ENCODE data around the gene PAK6. TPM values are rescaled to one million over a fixed set of nuclear protein-coding genes. Genes with fewer than 3 reads are reported as not detected.

Gene PAK6
- total and polyA plus RNA-seq, 9 of the 15 experiments (the other 6 are each of a cell fraction or from before 2014, with no cell fraction given) = 0.03 to 0.74 (median 0.16) TPM; not detected in 2

- TF ChIP-seq FOXK1 (CRISPR knock-in tag; IDR thresholded peaks at IDR 0.05; ENCODE audit: borderline replicate concordance) (no peak), PATZ1 (CRISPR knock-in tag; IDR thresholded peaks at IDR 0.05; ENCODE audit: borderline replicate concordance) (no peak)
Observed at GRCh38 chr15:40240619-40241221, 1.9 kb downstream of the PAK6 start (continued).

- FAIRE-seq (no peak), DNase-seq (ENCODE audit: extremely low read depth in 1 of 4, low spot score in 3 of 4) (peak in 1 of 4 experiments; percentile 8), ATAC-seq (no peak)
- Histone ChIP-seq H3K27me3 (ENCODE audit: control insufficient read depth in 2 of 2, insufficient read depth in 2 of 2, low read length in 2 of 2) (peaks cover 0 to 7% of the 10 kb centered on the region in 2 experiments; a peak in 1 of 5 replicates), H3K4me1 (replicated peaks in 1 of 2; ENCODE audit: control insufficient read depth in 2 of 2, insufficient read depth in 2 of 2, low read length in 2 of 2) (peaks cover 24 to 40% of the 10 kb centered on the region in 2 experiments; a peak in 4 of 5 replicates), H3K4me2 (ENCODE audit: insufficient read depth, low read length) (no peak overlapping the region), H4K20me1 (replicated peaks; ENCODE audit: control insufficient read depth, insufficient read depth, low read length) (no peaks in the 10 kb centered on the region), H3K79me2 (ENCODE audit: control insufficient read depth, insufficient read depth, low read length) (no peaks in the 10 kb centered on the region), H3K9me3 (replicated peaks; ENCODE audit: control insufficient read depth, insufficient read depth, low read depth, low read length) (no peaks in the 10 kb centered on the region), H3K9ac (ENCODE audit: insufficient read depth in 1 of 2, low read depth in 2 of 2, low read length in 2 of 2) (no peak overlapping the region), H3K36me3 (ENCODE audit: control insufficient read depth, insufficient read depth, low read length) (no peaks in the 10 kb centered on the region), H3K9me1 (ENCODE audit: control insufficient read depth, insufficient read depth, low read length) (no peaks in the 10 kb centered on the region), H3K27ac (ENCODE audit: extremely low read depth, low read depth, low read length) (no peak overlapping the region), H2AFZ (ENCODE audit: low read depth, low read length) (no peak overlapping the region), H3K4me3 (no peak overlapping the region)
- ChIA-PET CTCF (ENCODE audit: low intra/inter-chr PET ratio) (no interaction called here), POLR2A (interaction anchor here (0.6 to 1.8 kb wide), 4 partner anchors 13 to 775 kb away, joined by 3 to 6 read pairs (median 4); no protein-coding TSS in a partner anchor)
- WGBS (ENCODE audit: insufficient coverage, low coverage, missing lambda C conversion rate) = 46% methylated on average over 13 of the region's 14 CpGs
- intact Hi-C loops (cut with micrococcal nuclease) (no loop called here), in situ Hi-C loops (cut with MboI) (no loop called here)
- BruUV-seq (replicated peaks) = no TSS peak
- TF ChIP-seq ASH1L (IDR thresholded peaks at IDR 0.05; ENCODE audit: borderline replicate concordance, low read depth, partially characterized antibody) (no peak), CBX5 (IDR thresholded peaks at IDR 0.05; ENCODE audit: borderline replicate concordance, low read depth) (no peak), MAFF (IDR thresholded peaks at IDR 0.05; ENCODE audit: low read length) (no peak), HBP1 (CRISPR knock-in tag; IDR thresholded peaks at IDR 0.05) (no peak), THRAP3 (IDR thresholded peaks at IDR 0.05; ENCODE audit: borderline replicate concordance) (no peak), FOSL1 (tag; conservative IDR thresholded peaks at IDR 0.05) (no peak), PHB (CRISPR knock-in tag; IDR thresholded peaks at IDR 0.05) (no peak), ZNF24 (IDR thresholded peaks at IDR 0.05) (no peak), ZNF174 (CRISPR knock-in tag; IDR thresholded peaks at IDR 0.05) (no peak), HCFC1 (IDR thresholded peaks at IDR 0.05; ENCODE audit: low read depth, low read length) (no peak), NR0B1 (IDR thresholded peaks at IDR 0.05; ENCODE audit: partially characterized antibody) (no peak), SUPT5H (IDR thresholded peaks at IDR 0.05) (no peak), MCM3 (IDR thresholded peaks at IDR 0.05) (no peak)
Observed at GRCh38 chr15:40241269-40242212, 2.7 kb downstream of the PAK6 start.

Data from K562 (cell line).